NCI-H510A treated with DMSO at 0.1 percent for 48 hours (cell line): Measurements from ENCODE around the gene CPVL.

Source experiments
- DNase-seq: peaks from one replicate; lab custom pipeline; 2025; lab: John Stamatoyannopoulos, UW

Gene CPVL

DNA sequence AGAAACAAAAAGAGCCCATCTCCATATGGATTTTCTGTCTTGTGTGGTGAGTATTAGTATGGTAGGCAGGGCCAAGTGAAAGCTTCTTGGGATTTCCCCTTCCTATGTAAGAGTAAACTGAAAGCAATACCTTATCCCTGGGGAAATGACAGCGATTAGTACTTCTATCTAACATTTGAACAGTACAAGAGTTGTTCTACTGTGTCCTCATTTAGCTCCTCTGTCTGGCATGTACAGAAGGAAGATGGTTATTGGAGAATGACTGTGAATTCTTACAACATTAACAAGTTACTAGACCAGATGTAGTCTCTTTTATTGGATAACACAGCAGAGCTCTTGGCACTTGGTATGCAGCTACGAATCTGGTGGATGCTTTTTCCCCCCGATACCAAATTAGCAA, 170.3 kb downstream of the CPVL start:
- DNase-seq: no peak

DNA sequence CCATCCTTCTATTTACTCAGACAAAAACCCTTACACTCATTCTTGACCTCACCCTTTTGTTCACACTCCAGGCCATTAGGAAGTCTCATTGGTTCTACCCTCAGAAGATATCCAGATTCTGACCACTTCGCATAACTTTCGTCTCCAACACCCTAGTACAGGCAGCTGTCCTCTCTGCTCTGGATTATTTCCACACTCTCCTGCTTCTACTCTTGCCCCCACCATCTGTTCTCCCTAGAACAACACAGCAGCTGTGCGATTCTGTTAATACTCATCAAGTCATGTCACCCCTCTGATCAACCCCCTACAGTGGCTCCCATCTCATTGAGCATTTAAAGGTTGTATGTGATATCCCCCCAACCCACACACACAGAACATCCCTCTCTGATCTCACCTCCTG, 172.7 kb downstream of the CPVL start:
- DNase-seq: no peak

DNA sequence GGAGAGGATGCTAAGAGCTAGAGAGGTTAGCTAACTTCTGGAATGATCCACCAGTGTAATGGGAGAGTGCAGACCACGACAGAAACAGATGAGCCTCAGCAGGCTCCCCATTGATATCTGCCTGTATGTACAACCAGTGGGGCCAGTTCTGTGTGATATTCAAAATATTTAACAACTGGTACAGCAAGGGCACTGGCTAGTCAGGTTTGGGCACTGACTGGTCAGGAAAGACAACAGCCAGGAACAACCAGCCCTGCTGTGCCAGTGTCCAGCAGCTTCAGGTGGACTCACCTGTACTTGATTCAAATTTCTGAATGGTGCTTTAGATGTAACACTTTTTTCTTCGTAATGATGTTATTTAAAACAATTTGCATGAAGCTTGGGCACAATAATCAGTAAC, 182.3 kb downstream of the CPVL start:
- no peak for DNase-seq

DNA sequence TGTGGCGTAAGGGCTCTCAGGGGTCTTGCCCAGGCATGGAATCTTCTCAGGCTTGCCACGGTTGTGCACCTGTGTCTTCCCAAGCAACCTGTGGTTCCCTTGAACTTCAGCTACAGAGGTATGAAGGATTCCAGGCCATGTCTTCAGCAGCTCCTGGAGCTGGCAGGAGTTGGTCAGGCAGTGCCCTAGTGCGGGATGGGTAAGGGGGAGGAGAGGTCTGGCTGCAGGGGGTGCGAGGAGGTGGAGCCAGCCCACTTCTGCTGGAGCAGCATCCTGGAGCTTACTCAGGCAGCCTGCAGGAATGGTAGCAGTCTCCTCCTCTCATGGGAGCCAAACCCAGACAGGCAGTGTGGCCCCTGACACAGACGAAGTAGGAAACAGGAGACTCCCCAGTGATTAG, 184.4 kb downstream of the CPVL start:
- DNase-seq: no peak

DNA sequence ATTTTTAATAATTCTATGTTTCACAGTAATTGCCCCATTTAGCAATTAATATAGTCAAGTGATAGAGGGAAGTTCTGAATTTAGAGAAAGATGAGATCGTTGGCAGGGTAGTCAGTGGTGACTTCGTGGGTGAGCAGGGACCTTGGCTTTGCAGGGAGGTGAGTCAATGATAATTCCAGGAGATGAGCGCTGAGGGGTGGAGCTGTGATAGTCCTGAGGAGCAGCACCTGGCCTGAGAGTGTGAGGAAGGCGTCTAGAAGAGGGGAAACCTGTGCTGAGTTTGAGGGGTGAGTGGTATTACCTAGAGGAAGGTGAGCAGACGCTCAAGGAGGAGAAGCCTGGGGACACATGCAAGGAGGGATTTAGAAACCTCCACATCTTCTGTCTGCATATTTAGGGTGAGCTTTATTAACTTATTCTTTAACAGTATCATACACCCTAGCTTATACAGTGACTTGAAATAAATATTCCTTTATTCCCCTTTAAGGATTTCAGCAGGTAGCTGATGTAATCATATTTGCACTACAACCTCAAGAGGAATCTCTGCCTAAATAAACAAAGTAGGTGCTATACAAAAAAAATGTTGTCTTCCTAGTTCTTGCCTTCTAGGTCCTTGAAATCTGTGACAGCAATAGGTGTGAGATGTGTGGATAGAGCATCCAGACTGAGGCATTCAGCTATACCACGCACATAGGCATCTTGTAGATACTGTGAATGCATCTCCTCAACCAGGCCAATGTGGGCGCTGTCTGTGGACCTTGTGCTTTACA, 186.1 kb downstream of the CPVL start:
- DNase-seq: peak; percentile 23

DNA sequence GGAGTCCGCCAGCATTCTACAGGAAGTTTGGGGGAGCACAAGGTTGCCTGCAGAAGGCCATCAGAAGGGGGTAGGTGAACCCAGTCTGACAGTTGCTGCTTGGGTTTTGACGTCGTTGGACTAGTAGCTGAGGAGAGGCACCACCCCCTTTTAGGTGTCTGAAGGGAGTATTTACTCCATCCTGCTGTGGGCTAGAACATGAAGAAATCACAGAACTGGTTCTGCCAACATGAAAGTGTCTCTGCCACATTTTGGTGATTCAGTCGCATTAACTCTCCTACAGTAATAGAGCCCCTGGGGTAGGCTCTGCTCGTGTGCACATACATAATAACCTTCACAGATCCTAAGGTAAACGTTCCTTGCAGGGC, 187.4 kb downstream of the CPVL start:
- DNase-seq: no peak

DNA sequence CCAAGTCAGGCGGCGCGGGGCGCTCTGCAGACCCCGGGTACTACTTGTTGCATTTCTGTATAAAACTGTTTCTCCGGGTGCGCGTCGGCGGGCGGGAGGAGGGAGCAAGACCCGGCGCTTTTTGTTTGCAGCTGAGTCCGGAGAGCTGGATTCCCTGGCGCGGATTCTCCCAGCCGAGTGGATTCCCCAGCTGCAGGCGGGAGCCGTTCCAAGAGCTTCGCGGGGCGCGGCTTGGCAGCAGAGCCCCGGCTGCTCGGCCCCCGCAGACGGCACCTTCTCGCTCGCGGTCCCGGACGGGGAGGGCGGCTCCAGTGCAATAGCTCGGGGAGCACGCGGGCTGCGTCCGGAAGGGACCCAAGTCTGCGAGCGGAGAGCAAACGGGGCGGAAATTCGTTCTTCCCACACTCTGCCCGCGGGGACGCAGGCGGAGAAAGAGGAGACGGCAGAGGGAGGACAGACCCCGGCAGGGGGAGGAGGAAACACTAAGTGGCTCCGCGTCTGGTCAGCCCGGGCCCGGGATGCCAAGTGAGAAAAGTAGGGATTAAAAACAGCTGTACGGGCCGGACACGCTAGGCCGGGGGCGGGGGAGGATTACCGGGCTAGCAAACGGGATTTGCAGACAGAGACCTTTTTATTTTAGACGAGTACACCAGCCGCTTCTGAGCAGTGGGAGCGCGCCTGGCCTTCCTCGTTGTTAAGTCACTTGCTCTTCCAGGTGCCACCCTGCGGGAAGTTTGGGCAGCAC, 187.9 kb downstream of the CPVL start, which contains the start of gene TRIL:
TRIL (minus strand) TSS at position 96 of the 745 bp plus-strand sequence. CDS start 284 bp downstream, outside the sequence.
- DNase-seq: peak; percentile 55

DNA sequence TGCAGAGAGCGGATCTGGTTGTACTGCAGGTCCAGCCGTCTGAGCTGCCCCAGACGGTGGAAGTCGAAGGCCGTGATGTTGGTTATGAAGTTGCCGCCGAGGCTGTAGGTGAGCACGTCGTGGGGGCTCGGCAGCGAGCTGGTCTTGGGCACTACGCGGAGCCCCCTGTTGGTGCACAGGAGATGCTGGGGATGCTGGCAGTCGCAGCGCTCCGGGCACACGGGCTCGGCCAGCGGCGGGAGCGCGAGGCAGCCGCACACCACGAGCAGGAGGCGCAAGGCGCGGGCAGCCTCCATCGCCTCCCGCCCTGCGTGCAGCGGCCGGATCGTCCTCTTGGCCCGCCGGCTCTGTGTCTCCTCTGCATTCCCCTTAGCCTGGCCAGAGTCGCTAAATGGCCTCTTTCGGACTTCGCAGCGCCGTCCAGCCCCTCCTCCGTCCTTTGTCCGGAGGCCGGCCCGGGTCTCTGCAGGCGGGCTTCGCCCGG, 188.5 kb downstream of the CPVL start:
- DNase-seq: peak; percentile 21

DNA sequence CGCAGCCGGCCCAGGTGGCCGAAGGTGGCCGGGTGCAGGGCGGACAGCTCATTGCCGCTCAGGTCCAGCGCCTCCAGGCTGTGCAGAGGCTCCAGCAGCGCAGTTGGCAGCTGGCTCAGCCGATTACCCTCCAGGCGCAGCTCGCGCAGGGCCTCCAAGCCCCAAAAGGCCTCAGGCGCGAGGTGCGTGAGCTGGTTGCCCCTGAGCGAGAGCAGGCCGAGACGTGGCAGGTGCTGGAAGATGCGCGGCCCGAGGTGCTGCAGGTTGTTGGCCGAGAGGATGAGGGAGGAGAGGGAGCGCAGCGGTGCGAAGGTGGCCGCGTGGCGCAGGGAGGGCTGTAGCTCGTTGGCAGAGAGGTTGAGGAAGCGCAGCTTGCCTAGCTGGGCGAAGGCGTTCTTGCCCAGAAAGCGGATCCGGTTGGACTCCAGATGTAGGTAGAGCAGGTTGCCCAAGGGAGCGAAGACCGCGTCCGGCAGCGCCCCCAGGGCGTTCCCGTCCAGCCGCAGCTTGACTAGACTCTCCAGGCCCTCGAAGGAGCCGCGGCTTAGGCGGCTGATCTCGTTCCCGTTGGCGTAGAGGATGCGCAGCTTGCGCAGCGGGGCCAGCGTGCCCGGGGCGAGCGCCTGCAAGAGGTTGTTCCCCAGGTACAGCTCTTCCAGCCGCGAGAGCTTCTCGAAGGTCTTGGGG, 189.1 kb downstream of the CPVL start:
- peak; percentile 65 for DNase-seq

DNA sequence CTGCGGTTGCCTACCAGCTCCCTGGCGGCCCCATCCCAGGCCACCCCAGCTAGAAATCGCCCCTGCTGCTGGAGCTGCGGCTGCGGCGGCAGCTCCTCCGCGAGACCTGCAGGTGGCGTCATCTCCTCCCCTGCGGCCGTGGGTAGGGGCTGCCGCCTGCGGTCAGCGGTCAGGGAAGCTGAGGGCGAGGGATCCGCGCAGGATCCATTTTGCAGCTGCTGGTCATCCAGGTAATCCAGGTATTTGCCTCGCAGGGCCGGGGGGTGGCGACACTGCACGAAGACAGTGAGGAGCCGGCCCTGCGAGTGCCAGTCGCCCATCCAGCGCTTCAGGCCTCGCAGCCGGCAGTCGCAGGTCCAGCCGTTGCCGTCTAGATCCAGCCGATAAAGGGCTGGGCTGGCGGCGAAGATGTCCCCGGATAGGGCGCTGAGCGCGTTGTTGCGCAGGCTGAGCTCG, 189.7 kb downstream of the CPVL start:
- DNase-seq: peak; percentile 60

DNA sequence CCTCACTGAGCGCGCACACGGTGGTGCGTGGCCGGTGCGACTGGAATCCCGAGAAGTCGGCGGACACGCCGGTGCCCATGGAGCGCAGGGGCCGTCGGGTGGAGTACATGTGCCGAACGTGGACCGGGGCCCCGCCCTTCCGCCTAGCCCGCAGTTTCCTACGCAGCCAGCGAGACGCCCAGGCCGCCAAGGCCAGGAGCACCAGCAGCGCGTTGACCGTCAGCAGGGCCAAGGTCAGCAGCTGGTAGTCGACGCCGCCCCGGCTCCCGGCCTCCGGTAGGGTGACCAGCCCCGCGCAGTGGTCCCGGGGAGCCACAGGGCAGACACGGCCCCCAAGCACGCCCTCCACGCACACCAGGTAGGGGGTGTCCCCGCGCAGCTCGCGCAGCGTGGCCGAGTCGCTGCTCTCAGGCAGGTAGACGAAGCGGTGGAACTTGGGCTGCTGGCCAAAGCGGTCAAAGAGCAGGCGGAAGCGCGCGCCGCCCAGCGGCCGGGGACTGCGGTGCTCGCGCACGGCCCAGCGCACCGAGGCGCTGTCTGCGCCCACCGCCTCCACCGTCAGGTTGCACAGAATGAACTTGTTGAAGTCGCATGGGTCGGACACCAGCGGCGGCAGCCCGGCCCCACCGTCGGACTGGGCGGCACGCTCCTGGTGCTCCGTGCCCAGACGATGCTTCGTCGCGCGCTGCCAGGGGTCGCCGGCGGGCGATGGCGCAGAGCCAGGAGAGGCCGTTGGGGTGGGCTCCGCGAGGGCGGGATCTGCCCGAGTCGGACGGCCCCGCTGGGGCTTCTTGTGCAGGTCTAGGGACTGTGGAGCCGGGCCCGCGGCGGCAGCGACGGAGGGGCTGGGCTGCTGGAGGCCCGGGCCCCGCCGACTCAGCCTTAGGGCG, 190.4 kb downstream of the CPVL start:
- peak; percentile 61 for DNase-seq

DNA sequence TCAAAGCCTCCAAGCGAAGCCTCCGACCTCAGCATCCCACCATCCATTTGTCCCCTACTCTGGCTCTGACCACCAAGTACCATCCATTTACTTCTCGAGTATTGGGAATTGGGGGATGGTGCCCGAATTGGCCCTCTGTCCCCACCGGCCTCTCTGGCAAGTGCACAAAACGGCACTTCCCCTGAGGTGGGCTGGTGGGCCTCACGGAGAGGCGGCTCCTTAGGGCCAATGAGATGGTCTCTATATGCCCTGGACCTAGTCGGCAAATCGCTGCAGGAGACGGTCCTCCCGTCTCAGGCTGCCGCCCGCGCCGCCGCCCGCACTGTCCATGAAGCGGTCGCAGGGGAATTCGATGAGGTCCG, 191.0 kb downstream of the CPVL start:
- no peak for DNase-seq

DNA sequence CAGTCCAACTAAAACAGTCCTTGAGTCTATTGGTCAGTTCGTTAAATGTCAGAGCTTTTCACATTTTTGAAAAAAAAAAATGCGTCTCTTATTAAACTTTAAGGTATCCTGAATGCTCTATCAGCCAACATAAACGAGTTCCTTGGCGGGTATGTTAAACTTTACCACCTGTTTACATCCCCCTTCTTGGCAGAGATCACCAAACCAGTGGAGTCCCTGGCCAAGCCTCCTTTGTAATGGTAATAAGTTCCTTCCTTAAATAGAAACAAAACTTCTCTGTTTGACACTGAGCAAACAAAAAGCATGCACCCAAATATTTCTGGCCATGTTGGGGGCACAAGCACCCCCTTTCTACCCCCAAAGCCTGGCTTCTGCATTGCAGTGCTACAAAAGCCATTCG, 191.4 kb downstream of the CPVL start:
- no peak for DNase-seq

DNA sequence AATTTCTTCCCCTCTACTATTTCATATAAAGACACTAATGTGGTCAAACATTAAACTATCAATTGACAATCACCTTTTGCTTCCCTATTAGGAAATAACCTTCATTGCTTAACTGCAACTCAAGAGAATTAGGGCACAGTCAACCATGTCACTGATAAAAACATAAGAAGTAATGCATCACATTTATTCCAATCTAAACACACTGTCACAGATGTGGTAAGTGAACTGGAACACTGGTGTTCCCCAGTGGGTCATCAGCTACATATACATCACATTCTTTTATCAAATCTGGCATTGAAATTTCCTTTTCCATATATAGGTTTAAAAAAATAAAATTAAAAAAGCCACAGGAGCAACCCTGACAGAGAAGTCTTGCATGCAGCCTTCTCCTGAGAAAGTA, 191.9 kb downstream of the CPVL start:
- DNase-seq: no peak

DNA sequence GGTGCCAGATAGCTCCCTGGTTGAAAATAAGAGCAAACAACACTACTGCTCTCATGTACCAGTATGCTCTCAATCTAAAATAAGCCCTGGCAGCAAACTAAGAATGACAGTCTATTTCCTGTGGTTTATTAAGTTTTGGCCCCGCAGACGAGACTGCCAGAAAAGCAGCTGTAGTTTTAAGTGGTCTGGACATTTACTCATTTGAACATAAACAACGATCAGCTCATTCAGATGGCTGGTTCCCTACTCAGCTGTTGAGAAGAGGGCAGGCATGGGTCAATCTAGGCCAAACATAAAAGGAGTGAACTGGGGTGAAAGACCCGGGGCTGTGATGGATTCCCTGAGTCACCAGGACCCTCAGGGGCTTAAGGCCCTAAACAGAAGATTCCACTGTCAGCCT, 192.7 kb downstream of the CPVL start:
- DNase-seq: no peak
